KBM-7 (cell line): ENCODE measurements around the gene FRMD4B.

Source experiments
- DNase-seq: peaks from one replicate; pipeline ENCODE4 v3.0.0-alpha.2; 2015
- in situ Hi-C: fragments of 300-500 bp; cut with MboI; formaldehyde crosslinking; loops from 2 replicates; pipeline ENCODE4 v1.14.3; 2020; ENCODE audit warnings: low sequenced_read_pairs, low pct_unique_long_range_greater_than_20kb, mixed read lengths

Gene FRMD4B

DNA sequence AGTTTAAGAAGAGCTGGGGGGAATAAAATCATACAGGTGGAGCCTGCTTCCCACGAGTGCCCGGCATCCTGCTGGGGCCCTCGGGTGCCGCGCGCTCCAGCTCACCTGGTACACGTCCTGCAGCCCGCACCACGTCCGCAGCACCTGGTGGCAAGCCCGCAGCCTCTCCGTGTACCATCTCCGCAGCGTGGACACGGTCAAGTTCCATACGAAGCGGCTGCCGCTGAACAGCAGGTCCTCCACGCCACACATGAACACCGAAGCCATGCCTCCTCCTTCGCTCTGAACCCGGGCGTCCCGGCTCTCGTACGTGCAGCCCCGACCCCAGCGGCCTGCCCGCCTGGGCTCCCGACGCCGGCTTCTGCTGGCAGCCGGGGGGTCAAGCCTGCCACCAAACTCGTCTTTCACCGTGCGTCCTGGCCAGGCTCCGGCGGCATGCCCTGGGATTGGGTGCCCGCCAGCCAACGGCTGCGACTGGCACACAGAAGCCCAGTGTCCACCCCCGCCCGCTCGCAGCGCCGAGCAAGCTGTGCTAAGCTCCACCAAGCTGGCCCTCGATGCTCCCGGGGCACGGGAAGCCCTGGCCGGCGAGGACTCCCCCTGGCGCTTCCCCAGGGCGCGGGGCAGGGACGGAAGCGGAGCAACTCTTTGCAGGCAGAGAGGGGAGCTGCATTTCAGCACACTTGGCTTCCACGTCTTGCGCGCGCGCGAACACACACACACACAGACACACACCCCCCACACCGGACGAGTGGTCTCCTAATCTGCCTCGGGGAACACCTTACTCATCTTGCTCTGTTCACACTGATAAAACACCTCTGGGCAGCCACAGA lies at the start of gene FRMD4B:
TSS of gene FRMD4B (minus strand) at position 366 of the 833 bp plus-strand sequence. CDS start at position 267, 99 bp downstream.
- in situ Hi-C loops, result no loop called here
- DNase-seq, result peak; percentile 71

DNA sequence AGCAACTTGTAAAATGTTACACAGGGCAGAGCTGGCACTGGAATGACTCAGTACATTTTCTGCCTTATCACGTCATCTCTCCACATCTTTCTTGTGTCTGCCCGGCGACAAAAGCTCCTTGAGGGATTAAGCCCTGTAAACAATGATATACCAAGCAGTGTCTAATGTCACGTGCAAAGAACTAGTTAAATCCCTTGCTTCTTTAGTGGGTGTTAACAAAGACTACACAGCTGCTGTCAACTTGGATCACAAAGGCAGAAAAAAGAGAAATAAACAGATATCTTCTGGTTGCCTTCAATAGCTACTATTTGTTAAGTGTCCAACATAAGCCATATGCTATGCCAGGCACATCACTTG lies 48.1 kb upstream of the FRMD4B start:
- no peak for DNase-seq
- in situ Hi-C loops, result no loop called here

GRCh38 chr3:69433121-69433968 lies 47.5 kb upstream of the FRMD4B start:
- no peak for DNase-seq
- in situ Hi-C loops, result no loop called here

GRCh38 chr3:69428657-69429255 lies 42.9 kb upstream of the FRMD4B start:
- DNase-seq, result no peak
- in situ Hi-C loops, result no loop called here

- DNase-seq, result peak; percentile 9
- in situ Hi-C loops, result no loop called here
Measured at GRCh38 chr3:69426967-69427304, 41.0 kb upstream of the FRMD4B start.

DNA sequence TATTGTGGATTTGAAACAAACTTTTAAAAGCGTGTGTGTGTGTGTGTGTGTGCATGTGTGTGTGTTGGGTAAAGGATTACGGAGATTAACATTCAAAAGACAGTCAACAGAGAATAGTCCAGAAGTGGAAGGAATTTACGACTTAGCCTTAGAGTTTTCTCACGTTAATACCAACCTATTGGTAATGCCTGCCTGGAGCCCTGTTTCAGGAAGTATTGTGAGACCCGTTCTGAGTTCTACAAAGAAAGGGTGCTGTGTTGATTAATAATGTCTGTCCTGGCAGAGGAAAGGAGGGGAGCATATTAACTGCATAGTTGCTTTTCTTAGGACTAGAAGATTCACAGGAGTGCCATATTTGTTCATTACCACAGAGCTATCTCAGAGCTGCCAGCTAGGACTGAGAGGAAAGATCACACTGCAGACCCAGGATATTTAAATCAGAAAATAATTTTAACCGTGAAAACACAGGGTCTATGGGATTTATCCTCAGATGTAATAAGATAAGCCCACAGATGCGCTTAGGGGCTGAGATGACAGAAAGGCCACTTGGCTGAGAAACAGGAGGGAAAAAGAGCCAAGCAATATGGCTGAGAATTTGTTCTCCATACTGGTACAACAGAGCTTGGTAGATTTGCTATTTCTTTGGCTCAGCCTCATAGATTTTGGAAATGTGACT lies 40.5 kb upstream of the FRMD4B start:
- in situ Hi-C loops, result no loop called here
- no peak for DNase-seq

DNA sequence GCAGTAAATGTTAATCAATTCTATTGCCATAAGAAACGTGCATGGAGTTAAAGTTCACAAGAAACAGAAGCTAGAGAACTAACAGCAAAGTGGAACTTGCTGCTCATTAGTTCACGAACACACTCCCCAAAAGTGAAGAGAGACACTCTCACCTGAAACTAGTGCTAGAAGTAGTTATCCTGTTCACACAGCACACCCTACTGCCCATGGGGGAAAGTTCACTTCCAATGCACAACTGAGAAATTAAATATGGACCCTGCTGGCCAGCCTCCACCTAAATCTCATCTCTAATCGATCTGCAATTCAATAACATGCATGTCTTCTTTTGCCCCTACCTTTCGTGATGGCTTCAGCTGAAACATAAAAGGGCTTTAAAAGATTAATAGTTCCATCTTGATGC lies 39.4 kb upstream of the FRMD4B start:
- in situ Hi-C loops, result no loop called here
- peak; percentile 59 for DNase-seq

- in situ Hi-C loops, result loop anchor here (25.0 kb wide), 2 partner anchors 111 to 261 kb away; no protein-coding TSS in a partner anchor
- no peak for DNase-seq
Measured at GRCh38 chr3:69423463-69424155, 37.7 kb upstream of the FRMD4B start.

DNA sequence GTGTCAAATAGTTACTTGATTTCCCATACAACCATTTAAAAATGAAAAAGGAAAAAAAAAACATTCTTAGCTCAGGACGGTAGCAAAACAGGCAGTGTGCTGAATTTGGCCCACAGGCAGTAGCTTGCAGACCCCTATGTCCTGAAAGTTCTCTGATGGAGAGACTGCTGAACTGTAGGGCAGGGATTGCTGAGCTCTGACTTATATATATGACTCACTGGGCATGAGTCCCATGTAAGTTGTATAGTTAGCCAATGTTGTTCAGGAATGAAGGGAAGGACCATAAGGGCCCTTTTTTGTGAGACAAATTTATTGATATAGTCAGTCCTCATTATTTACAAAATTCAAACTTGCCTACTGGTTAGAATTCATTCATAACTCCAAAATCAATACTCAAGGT lies 36.9 kb upstream of the FRMD4B start:
- in situ Hi-C loops, result loop anchor here (25.0 kb wide), 2 partner anchors 110 to 260 kb away; no protein-coding TSS in a partner anchor
- no peak for DNase-seq

DNA sequence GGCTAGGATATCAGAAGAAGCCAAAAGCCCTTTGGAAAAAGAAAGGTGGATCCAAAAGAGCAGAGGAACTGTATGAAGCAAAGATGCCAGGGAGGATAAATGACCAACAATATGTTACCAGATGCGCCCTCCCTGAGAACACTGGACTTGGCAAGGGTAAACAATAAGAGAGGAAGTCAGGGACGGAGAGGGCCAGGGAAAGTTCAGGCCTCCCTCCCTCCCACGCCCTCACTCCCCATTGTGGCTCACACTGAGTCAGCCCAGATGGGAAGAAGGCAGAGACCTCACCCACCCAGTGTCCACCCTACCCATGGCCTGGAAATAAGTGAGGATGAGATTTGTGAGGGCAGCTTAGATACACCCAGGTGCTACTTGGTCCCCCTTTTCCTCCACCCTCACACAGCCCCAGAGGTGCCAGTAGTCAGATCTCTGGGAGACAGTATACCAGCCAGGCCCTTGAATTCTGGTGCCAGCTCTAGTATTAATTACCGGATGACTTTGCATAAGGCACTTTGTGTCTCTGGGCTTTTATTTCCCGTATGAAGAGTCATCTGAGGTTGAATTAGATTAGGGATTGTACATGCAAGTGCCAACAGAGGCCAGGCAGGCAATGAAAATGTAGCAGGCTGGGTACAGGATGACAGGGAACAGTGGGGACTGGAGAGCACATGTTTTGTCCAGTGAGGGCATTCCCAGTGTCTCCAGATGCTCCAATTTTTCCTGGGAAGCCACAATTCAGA lies 35.1 kb upstream of the FRMD4B start:
- in situ Hi-C loops, result loop anchor here (25.0 kb wide), 2 partner anchors 109 to 259 kb away; no protein-coding TSS in a partner anchor
- DNase-seq, result no peak

DNA sequence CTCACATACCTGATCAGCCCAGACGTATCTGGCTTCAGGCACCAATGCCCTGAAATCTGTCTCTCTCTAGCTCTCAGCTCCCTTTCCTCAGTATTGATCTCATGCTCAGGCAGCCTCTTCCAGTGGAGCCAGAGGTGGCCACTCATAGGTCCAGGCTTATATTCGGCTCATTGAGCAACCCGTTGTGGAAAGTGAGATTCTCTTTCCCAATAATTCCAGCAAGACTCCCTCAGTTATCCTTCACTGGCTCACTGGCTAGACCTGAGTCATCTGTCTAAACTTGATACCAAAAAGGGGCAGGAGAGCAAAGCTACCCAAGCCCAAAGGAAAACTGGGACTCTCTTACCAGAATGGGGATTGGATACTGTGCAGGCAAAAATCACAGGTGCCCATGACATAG lies 33.4 kb upstream of the FRMD4B start:
- in situ Hi-C loops, result loop anchor here (25.0 kb wide), 2 partner anchors 107 to 257 kb away; no protein-coding TSS in a partner anchor
- no peak for DNase-seq

GRCh38 chr3:69417541-69418078 lies 31.7 kb upstream of the FRMD4B start:
- DNase-seq, result no peak
- in situ Hi-C loops, result loop anchor here (25.0 kb wide), 2 partner anchors 105 to 255 kb away; no protein-coding TSS in a partner anchor

GRCh38 chr3:69413551-69414207 lies 27.8 kb upstream of the FRMD4B start:
- in situ Hi-C loops, result loop anchor here (25.0 kb wide), 2 partner anchors 101 to 251 kb away; no protein-coding TSS in a partner anchor
- no peak for DNase-seq

- in situ Hi-C loops, result loop anchor here (25.0 kb wide), 2 partner anchors 99 to 249 kb away; no protein-coding TSS in a partner anchor
- no peak for DNase-seq
Measured at GRCh38 chr3:69411346-69411745, 25.5 kb upstream of the FRMD4B start.

DNA sequence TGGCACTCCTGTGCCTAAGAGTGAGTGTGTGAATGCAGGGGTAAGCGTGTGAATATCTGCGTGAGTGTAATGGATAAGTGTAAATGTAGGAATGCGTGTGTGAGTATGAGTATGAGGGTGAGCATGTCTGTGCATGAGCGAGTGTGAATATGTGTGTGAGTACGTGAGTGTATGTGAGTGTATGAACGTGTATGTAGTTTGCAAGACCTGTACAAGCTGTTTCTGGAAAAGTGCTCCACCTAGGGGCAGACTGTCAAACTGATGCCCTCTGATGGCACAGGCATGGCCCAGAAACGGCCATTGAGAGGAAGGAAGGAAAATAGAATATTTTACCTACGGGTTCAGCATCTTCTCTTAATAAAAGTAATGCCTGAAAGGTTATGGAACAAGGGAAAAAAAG lies 24.4 kb upstream of the FRMD4B start:
- in situ Hi-C loops, result loop anchor here (25.0 kb wide), 2 partner anchors 98 to 248 kb away; no protein-coding TSS in a partner anchor
- peak; percentile 81 for DNase-seq

DNA sequence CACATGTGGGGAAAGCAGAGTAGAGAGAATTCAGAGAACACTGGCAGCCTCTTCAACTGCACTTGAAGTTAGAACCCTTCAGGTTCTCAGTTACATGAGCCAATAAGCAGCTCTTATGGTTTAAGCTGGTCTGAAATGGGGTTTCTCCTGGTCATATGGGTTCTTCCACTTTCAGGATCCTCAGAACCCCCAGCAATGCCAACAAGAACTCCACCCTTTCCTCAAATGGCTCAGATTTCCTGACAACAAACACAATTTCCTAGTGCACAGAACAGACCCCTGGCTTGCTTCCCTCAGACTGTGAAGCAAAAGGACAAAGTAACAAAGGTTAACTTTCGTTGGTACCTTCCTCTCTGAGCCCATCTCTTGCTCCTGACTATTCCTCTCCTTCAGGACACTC lies 23.9 kb upstream of the FRMD4B start:
- DNase-seq, result no peak
- in situ Hi-C loops, result loop anchor here (25.0 kb wide), 2 partner anchors 98 to 248 kb away; no protein-coding TSS in a partner anchor

DNA sequence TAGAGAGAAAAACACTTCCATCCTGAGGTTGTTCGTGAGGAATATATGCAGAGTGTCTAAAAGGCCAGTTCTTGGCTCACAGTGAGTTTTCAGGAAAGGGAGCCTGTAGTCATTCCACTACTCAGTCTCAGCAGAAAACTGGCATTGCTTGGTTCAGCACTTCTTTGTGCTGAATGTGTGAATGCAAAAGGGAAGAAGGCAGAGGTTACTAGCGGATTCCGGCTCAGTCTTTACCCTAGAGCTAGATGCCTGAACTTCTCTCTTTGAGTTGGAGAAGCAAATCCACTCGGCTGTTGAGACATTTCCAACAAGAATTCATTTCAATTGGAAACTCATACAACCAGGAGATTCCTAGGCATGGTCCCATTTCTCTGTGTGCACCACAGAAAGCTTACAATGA lies 23.1 kb upstream of the FRMD4B start:
- DNase-seq, result no peak
- in situ Hi-C loops, result loop anchor here (25.0 kb wide), 2 partner anchors 97 to 247 kb away; no protein-coding TSS in a partner anchor
